ENCODE results near the gene CRHR1.

DNA sequence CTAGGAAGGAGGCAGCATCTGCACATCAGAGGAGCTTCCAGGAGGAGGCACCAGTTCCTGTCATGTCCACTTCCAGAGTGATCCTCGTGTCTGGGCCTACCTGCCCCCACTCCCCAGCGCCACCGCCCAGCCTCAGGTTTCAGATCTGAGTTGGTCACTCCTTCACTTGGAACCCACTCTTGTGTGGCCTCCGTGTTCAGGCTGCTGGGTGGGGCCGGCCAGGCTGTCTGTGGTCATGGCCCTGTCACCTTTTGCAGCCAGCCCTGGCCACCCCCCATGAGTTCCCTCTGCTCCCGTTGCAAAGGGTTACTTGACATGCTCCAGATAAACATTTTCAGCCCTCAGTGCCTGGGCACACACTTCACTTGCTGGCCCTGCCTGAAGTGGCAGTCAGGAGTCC is 33.9 kb downstream of the CRHR1 start:
- TF ChIP-seq HDAC2 (IDR thresholded peaks at IDR 0.05) (no peak), RNF2 (IDR thresholded peaks at IDR 0.05; ENCODE audit: borderline replicate concordance, low read depth) (no peak), EP300 (IDR thresholded peaks at IDR 0.05) (no peak), RFX5 (IDR thresholded peaks at IDR 0.05) (no peak)
- TF ChIP-seq, protein P1, sequence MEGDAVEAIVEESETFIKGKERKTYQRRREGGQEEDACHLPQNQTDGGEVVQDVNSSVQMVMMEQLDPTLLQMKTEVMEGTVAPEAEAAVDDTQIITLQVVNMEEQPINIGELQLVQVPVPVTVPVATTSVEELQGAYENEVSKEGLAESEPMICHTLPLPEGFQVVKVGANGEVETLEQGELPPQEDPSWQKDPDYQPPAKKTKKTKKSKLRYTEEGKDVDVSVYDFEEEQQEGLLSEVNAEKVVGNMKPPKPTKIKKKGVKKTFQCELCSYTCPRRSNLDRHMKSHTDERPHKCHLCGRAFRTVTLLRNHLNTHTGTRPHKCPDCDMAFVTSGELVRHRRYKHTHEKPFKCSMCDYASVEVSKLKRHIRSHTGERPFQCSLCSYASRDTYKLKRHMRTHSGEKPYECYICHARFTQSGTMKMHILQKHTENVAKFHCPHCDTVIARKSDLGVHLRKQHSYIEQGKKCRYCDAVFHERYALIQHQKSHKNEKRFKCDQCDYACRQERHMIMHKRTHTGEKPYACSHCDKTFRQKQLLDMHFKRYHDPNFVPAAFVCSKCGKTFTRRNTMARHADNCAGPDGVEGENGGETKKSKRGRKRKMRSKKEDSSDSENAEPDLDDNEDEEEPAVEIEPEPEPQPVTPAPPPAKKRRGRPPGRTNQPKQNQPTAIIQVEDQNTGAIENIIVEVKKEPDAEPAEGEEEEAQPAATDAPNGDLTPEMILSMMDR (IDR thresholded peaks at IDR 0.05): no peak
- TF ChIP-seq, protein P2, sequence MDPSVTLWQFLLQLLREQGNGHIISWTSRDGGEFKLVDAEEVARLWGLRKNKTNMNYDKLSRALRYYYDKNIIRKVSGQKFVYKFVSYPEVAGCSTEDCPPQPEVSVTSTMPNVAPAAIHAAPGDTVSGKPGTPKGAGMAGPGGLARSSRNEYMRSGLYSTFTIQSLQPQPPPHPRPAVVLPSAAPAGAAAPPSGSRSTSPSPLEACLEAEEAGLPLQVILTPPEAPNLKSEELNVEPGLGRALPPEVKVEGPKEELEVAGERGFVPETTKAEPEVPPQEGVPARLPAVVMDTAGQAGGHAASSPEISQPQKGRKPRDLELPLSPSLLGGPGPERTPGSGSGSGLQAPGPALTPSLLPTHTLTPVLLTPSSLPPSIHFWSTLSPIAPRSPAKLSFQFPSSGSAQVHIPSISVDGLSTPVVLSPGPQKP (IDR thresholded peaks at IDR 0.05; ENCODE audit: low read depth, low read length): no peak
